GM13976 (cell line): Measurements from ENCODE around the gene KCNJ5.

Experiments used
- DNase-seq: peaks from one replicate; pipeline ENCODE4 v3.0.0; 2012; ENCODE audit warnings: low spot score
- CTCF ChIP-seq: IDR thresholded peaks from 2 replicates; pipeline ENCODE4 v1.5.1; 2012; ENCODE audit warnings: borderline replicate concordance, mild to moderate bottlenecking; ENCODE audit not compliant: insufficient read depth; ENCODE audit errors: extremely low read depth, missing control alignments, control extremely low read depth
- in situ Hi-C: fragments of 300-500 bp; cut with MboI; formaldehyde crosslinking; loops from one replicate; pipeline ENCODE4 v1.12.0; 2022; ENCODE audit warnings: low sequenced_read_pairs, mixed read lengths, inconsistent platforms; ENCODE audit not compliant: unreplicated experiment

KCNJ5 gene

GRCh38 chr11:128890543-128891368, at the start of gene KCNJ5:
TSS of gene KCNJ5 (plus strand) at chr11:128891356. CDS start at chr11:128911274, 19,918 bp downstream.
- no peak for TF ChIP-seq CTCF
- in situ Hi-C loops: loop anchor here (25.0 kb wide), 1 partner anchor 447 kb away; no protein-coding TSS in a partner anchor
- no peak for DNase-seq

GRCh38 chr11:128841461-128842072, 49.6 kb upstream of the KCNJ5 start:
- no peak for TF ChIP-seq CTCF
- no peak for DNase-seq
- in situ Hi-C loops: loop anchor here (25.0 kb wide), 1 partner anchor 554 kb away; no protein-coding TSS in a partner anchor

GRCh38 chr11:128843198-128843785, 47.9 kb upstream of the KCNJ5 start:
- no peak for DNase-seq
- no peak for TF ChIP-seq CTCF
- in situ Hi-C loops: loop anchor here (25.0 kb wide), 1 partner anchor 556 kb away; no protein-coding TSS in a partner anchor

- no peak for TF ChIP-seq CTCF
- in situ Hi-C loops: loop anchor here (25.0 kb wide), 1 partner anchor 558 kb away; no protein-coding TSS in a partner anchor
- DNase-seq: no peak
These were observed 45.8 kb upstream of the KCNJ5 start for GRCh38 chr11:128845334-128845780.

- DNase-seq: no peak
- no peak for TF ChIP-seq CTCF
- in situ Hi-C loops: loop anchor here (25.0 kb wide), 1 partner anchor 560 kb away; no protein-coding TSS in a partner anchor
These were observed 44.2 kb upstream of the KCNJ5 start for GRCh38 chr11:128846985-128847384.

- peak; percentile 80 for DNase-seq
- peak; percentile 71 for TF ChIP-seq CTCF
- in situ Hi-C loops: loop anchor here (25.0 kb wide), 1 partner anchor 562 kb away; no protein-coding TSS in a partner anchor
These were observed 42.2 kb upstream of the KCNJ5 start for GRCh38 chr11:128848815-128849455.
